Esophagus mucosa (tissue), 1 donor: ENCODE results near the gene SCN10A. TPM values are rescaled to one million over a fixed set of nuclear protein-coding genes. Genes with fewer than 3 reads are reported as not detected.

Experiments used
- ATAC-seq: fragments of 200-7000 bp; cut with Tn5 transposase; one replicate; pipeline ENCODE4 v1.9.1; 2020
- total RNA-seq: library from RNA; stranded (reverse); gene quantifications from one replicate; pipeline ENCODE4 v1.2.4, GENCODE V29; 2023
- donor health status: DM: yes; HTN: yes; CAD: no.

SCN10A gene
- total RNA-seq, 1 donor from 2014 or later: not detected

- ATAC-seq: no peak
These were observed 98.4 kb downstream of the SCN10A start for GRCh38 chr3:38717355-38718240.

GRCh38 chr3:38713121-38713520, 102.9 kb downstream of the SCN10A start:
- no peak for ATAC-seq

GRCh38 chr3:38711321-38711720, 104.7 kb downstream of the SCN10A start:
- ATAC-seq: no peak

GRCh38 chr3:38707730-38708129, 108.3 kb downstream of the SCN10A start:
- no peak for ATAC-seq

GRCh38 chr3:38706961-38707360, 109.1 kb downstream of the SCN10A start:
- no peak for ATAC-seq

GRCh38 chr3:38702231-38702630, 113.8 kb downstream of the SCN10A start:
- ATAC-seq: no peak

GRCh38 chr3:38698760-38699159, 117.3 kb downstream of the SCN10A start:
- no peak for ATAC-seq

- ATAC-seq: no peak
These were observed 118.0 kb downstream of the SCN10A start for GRCh38 chr3:38698061-38698460.

- no peak for ATAC-seq
These were observed 120.0 kb downstream of the SCN10A start for GRCh38 chr3:38696034-38696433.

- no peak for ATAC-seq
These were observed 125.8 kb downstream of the SCN10A start for GRCh38 chr3:38690185-38690584.

GRCh38 chr3:38689774-38690173, 126.2 kb downstream of the SCN10A start:
- no peak for ATAC-seq

- ATAC-seq: no peak
These were observed 126.7 kb downstream of the SCN10A start for GRCh38 chr3:38689346-38689745.

- no peak for ATAC-seq
These were observed 128.7 kb downstream of the SCN10A start for GRCh38 chr3:38687321-38687720.

- ATAC-seq: no peak
These were observed 131.5 kb downstream of the SCN10A start for GRCh38 chr3:38684546-38684945.

GRCh38 chr3:38669668-38670067, 146.3 kb downstream of the SCN10A start:
- ATAC-seq: no peak

- ATAC-seq: peak; percentile 63
These were observed 153.5 kb downstream of the SCN10A start for GRCh38 chr3:38662544-38662943.

GRCh38 chr3:38658841-38659240, 157.2 kb downstream of the SCN10A start:
- no peak for ATAC-seq

- ATAC-seq: no peak
These were observed 158.6 kb downstream of the SCN10A start for GRCh38 chr3:38657369-38657768.

- no peak for ATAC-seq
These were observed 160.2 kb downstream of the SCN10A start for GRCh38 chr3:38655708-38656300.

- no peak for ATAC-seq
These were observed 162.1 kb downstream of the SCN10A start for GRCh38 chr3:38653685-38654537.

GRCh38 chr3:38652934-38653333, 163.1 kb downstream of the SCN10A start:
- no peak for ATAC-seq

- peak; percentile 82 for ATAC-seq
These were observed 164.7 kb downstream of the SCN10A start for GRCh38 chr3:38651153-38651789.
